Measurements from ENCODE around the gene CTNNAL1. TPM values are rescaled to one million over a fixed set of nuclear protein-coding genes. Genes with fewer than 3 reads are reported as not detected.

Gene CTNNAL1
- total RNA-seq, 2 donors from 2014 or later: 98.9 to 120 TPM

- Histone ChIP-seq H3K4me1 (peaks cover 0 to 49% of the 10 kb centered on the region in 2 donors), H3K27me3 (no peaks in the 10 kb centered on the region), H3K4me3 (peak overlapping the region; percentile 73 to 80), H3K36me3 (no peaks in the 10 kb centered on the region), H3K27ac (peak overlapping the region; percentile 94 to 95), H3K9me3 (no peaks in the 10 kb centered on the region)
- TF ChIP-seq, protein P1, sequence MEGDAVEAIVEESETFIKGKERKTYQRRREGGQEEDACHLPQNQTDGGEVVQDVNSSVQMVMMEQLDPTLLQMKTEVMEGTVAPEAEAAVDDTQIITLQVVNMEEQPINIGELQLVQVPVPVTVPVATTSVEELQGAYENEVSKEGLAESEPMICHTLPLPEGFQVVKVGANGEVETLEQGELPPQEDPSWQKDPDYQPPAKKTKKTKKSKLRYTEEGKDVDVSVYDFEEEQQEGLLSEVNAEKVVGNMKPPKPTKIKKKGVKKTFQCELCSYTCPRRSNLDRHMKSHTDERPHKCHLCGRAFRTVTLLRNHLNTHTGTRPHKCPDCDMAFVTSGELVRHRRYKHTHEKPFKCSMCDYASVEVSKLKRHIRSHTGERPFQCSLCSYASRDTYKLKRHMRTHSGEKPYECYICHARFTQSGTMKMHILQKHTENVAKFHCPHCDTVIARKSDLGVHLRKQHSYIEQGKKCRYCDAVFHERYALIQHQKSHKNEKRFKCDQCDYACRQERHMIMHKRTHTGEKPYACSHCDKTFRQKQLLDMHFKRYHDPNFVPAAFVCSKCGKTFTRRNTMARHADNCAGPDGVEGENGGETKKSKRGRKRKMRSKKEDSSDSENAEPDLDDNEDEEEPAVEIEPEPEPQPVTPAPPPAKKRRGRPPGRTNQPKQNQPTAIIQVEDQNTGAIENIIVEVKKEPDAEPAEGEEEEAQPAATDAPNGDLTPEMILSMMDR (IDR thresholded peaks at IDR 0.05): no peak
- peak; percentile 85 for DNase-seq (ENCODE audit: low spot score)
These were observed 1.1 kb downstream of the CTNNAL1 start for GRCh38 chr9:109012009-109012875.

- Histone ChIP-seq H3K27me3 (no peaks in the 10 kb centered on the region), H3K4me1 (peaks cover 0 to 51% of the 10 kb centered on the region in 2 donors), H3K9me3 (no peaks in the 10 kb centered on the region), H3K27ac (peak overlapping the region; percentile 94 to 95), H3K4me3 (peak overlapping the region in 1 of 2 donors; percentile 80), H3K36me3 (no peaks in the 10 kb centered on the region)
- no peak for DNase-seq (ENCODE audit: low spot score)
- TF ChIP-seq, protein P1 (IDR thresholded peaks at IDR 0.05): no peak
These were observed 2.0 kb downstream of the CTNNAL1 start for GRCh38 chr9:109011231-109011671.

DNA sequence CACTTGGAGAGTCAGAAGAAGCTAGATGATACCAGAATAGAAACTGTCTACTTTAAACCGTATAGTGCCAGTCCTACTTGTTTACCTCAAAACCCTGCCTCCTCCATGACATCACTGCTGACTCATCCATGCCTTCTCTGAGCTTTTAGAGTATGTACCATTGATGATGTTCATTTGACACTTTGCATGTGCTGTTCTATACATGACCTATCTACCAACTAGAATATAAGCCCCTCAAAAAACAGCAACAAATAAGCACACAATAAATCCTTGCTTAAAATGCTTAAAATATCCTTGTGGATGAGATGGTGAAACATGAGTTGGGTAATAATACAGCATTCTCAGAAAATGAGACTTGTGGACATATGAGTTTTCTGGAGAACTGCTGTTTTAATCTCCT lies 2.6 kb downstream of the CTNNAL1 start:
- Histone ChIP-seq H3K9me3 (no peaks in the 10 kb centered on the region), H3K36me3 (no peaks in the 10 kb centered on the region), H3K27ac (peak overlapping the region; percentile 94 to 95), H3K4me1 (peaks cover 0 to 56% of the 10 kb centered on the region in 2 donors), H3K4me3 (no peak overlapping the region), H3K27me3 (no peaks in the 10 kb centered on the region)
- TF ChIP-seq, protein P1 (IDR thresholded peaks at IDR 0.05): no peak
- no peak for DNase-seq (ENCODE audit: low spot score)

DNA sequence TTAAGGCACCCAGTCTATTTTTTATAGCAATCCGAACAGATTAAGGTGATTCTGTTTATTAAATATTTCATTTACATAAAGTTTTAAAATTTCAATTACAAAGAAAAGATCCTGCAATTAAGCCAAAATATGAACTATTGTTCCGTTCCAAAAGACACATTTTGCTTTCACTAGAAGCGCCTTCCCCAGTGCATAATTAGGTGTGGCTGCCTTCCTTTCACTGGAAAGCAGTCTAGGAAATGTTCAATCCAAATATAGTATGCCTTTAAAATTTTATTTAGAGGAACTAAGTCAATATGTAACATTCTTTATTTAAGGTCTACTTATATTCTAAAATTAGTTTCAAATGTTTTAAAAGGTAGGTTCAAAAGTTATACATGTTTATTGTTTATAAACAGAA lies 7.6 kb downstream of the CTNNAL1 start:
- Histone ChIP-seq H3K27ac (peak overlapping the region; percentile 14 to 24), H3K4me1 (peaks cover 0 to 36% of the 10 kb centered on the region in 2 donors), H3K27me3 (no peaks in the 10 kb centered on the region), H3K9me3 (peaks cover 0 to 21% of the 10 kb centered on the region in 2 donors), H3K36me3 (no peaks in the 10 kb centered on the region), H3K4me3 (no peak overlapping the region)
- TF ChIP-seq, protein P1 (IDR thresholded peaks at IDR 0.05): no peak
- DNase-seq (ENCODE audit: low spot score): no peak

DNA sequence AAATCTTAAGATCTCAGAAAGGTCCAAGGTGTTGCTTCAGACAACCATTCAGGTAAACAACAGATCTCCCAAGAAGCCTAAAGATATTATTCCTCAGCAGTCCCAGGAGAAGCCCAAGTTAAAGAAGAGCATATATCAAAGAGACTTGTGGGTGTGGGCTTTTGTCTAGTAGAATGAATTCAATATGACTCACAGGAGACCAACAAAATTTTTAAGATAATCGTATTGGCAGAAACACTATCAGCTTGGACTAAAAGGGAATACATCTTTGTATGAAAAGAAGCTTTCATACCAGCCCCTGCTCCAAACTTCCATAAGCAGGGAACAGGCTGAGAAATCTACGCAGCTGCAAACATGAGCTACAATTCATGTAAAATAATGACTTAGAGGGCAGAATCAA lies 10.2 kb downstream of the CTNNAL1 start:
- Histone ChIP-seq H3K4me3 (no peak overlapping the region), H3K27ac (no peak overlapping the region), H3K27me3 (no peaks in the 10 kb centered on the region), H3K4me1 (peaks cover 0 to 35% of the 10 kb centered on the region in 2 donors), H3K36me3 (no peaks in the 10 kb centered on the region), H3K9me3 (peaks cover 0 to 21% of the 10 kb centered on the region in 2 donors)
- TF ChIP-seq, protein P1 (IDR thresholded peaks at IDR 0.05): no peak
- DNase-seq (ENCODE audit: low spot score): no peak
